Measurements from ENCODE around the gene OR13G1. TPM values are rescaled to one million over a fixed set of nuclear protein-coding genes. Genes with fewer than 3 reads are reported as not detected.
A peak's percentile ranks its signal among the peaks of the same experiment; 100 is the strongest.
"Not testable (repeated sequence)": the region's sequence is repeated elsewhere in the genome, so short reads cannot be mapped to it uniquely, and the experiment has no call there.

OR13G1 gene
- not detected for total RNA-seq

- ATAC-seq (ENCODE audit: low FRiP score): no peak
- no peak for DNase-seq (ENCODE audit: low spot score)
- no peak for TF ChIP-seq CTCF (IDR thresholded peaks at IDR 0.05)
These were observed at the start of gene OR13G1 for GRCh38 chr1:247679639-247680038. Gene OR13G1 (minus strand): TSS chr1:247679739. CDS start chr1:247673041, 6,698 bp downstream.

DNA sequence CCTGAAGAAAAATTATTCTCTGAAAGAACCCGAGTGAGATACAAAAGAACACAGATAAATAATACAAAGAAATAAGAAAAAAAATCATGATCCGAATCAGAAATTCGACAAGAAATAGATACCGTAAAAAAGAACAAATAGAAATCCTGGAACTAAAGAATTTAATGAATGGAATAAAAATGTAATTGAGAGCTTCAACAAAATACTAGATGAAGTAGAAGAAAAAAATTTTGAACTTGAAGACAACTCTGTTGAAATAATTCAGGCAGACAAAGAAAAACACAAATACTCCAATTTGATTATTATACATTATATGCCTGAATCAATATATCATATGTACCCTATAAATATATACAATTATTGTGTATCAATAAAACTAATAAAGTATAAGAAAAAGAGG is 41.7 kb upstream of the OR13G1 start:
- DNase-seq (ENCODE audit: low spot score) (no peak), ATAC-seq (ENCODE audit: low FRiP score) (no peak)
- no peak for TF ChIP-seq CTCF (IDR thresholded peaks at IDR 0.05)

- no peak for TF ChIP-seq CTCF (IDR thresholded peaks at IDR 0.05)
- no peak for ATAC-seq (ENCODE audit: low FRiP score)
- no peak for DNase-seq (ENCODE audit: low spot score)
These were observed 37.0 kb upstream of the OR13G1 start, which contains the start of gene OR6F1 for GRCh38 chr1:247716546-247716945. Gene OR6F1 (minus strand): TSS chr1:247716646. CDS start chr1:247712755, 3,891 bp downstream.

GRCh38 chr1:247713753-247714152 is 34.2 kb upstream of the OR13G1 start:
- DNase-seq (ENCODE audit: low spot score): no peak
- TF ChIP-seq CTCF (IDR thresholded peaks at IDR 0.05): no peak
- no peak for ATAC-seq (ENCODE audit: low FRiP score)

DNA sequence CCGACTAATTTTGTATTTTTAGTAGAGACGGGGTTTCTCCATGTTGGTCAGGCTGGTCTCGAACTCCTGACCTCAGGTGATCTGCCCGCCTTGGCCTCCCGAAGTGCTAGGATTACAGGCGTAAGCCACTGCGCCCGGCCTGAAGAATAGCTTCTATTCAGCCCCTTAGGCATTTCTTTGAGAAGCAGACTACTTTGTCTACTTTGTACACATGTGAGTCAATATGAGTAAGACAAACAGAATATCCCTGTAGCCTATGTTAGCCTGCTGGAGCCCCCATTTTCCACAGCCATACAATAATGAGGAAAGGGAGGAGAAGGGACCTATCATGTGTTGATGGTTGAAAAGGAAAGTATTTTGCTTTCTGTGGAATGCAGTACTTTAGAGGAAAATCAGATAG is 31.1 kb upstream of the OR13G1 start:
- not testable (repeated sequence) for DNase-seq (ENCODE audit: low spot score)

DNA sequence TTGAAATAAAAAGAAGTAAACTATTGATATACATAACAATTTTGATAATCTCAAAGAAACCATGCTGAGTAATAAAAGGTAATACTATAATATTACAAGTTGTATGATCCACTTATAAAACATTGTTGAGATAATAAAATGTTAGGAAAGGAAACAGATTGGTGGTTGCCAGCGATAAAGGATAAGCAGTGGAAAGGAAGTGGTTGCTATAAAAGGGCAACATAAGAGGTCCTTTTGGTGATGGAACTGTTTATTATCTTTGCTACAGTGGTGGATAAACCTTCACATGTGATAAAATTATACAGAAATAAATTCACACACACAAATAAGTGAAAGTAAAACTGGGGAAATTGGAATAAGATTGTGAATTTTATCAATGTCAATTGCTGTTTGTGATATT is 21.8 kb upstream of the OR13G1 start:
- ATAC-seq (ENCODE audit: low FRiP score): no peak
- TF ChIP-seq CTCF (IDR thresholded peaks at IDR 0.05): no peak
- no peak for DNase-seq (ENCODE audit: low spot score)

More for the DNA sequence above, 31.1 kb upstream of the OR13G1 start:
- not testable (repeated sequence) for ATAC-seq (ENCODE audit: low FRiP score)

GRCh38 chr1:247681288-247681897 is 1.9 kb upstream of the OR13G1 start:
- ATAC-seq (ENCODE audit: low FRiP score) (no peak), DNase-seq (ENCODE audit: low spot score) (no peak)
- TF ChIP-seq CTCF (IDR thresholded peaks at IDR 0.05): peak in 1 of 3 donors; percentile 7
